Measurements from ENCODE around the gene CCDC178. TPM values are rescaled to one million over a fixed set of nuclear protein-coding genes. Genes with fewer than 3 reads are reported as not detected.

The CCDC178 gene
- total RNA-seq, 2 experiments from 2014 or later, result not detected

- H3K27me3 Mint-ChIP-seq, result no peaks in the 10 kb centered on the region
- ATAC-seq (no peak), DNase-seq (no peak)
- POLR2A ChIA-PET, result no interaction called here
- TF ChIP-seq CTCF (IDR thresholded peaks at IDR 0.05), result no peak
- H3K27ac Mint-ChIP-seq, result no peak overlapping the region
- CTCF ChIA-PET, result no interaction called here
- intact Hi-C loops (cut with micrococcal nuclease), result no loop called here
- no peaks in the 10 kb centered on the region for H3K36me3 Mint-ChIP-seq (ENCODE audit: low read depth)
- peaks cover 10% of the 10 kb centered on the region for H3K9me3 Mint-ChIP-seq
- no peak overlapping the region for H3K4me3 Mint-ChIP-seq
- no peaks in the 10 kb centered on the region for H3K4me1 Mint-ChIP-seq (ENCODE audit: low read depth)
Observed at GRCh38 chr18:33467531-33467930, 27.0 kb upstream of the CCDC178 start.

GRCh38 chr18:33466822-33467221 is 26.3 kb upstream of the CCDC178 start:
- Mint-ChIP-seq H3K36me3 (ENCODE audit: low read depth) (no peaks in the 10 kb centered on the region), H3K4me3 (no peak overlapping the region), H3K9me3 (peaks cover 12% of the 10 kb centered on the region), H3K4me1 (ENCODE audit: low read depth) (no peaks in the 10 kb centered on the region), H3K27ac (no peak overlapping the region), H3K27me3 (no peaks in the 10 kb centered on the region)
- intact Hi-C loops (cut with micrococcal nuclease), result no loop called here
- no peak for DNase-seq
- no peak for TF ChIP-seq CTCF (IDR thresholded peaks at IDR 0.05)
- ChIA-PET POLR2A (no interaction called here), CTCF (interaction anchor here (0.7 kb wide), 1 partner anchor 12 kb away, joined by 3 read pairs; no protein-coding TSS in a partner anchor)
- no peak for ATAC-seq

- Mint-ChIP-seq H3K36me3 (ENCODE audit: low read depth) (no peaks in the 10 kb centered on the region), H3K27ac (no peak overlapping the region), H3K9me3 (peaks cover 10% of the 10 kb centered on the region), H3K4me1 (ENCODE audit: low read depth) (no peaks in the 10 kb centered on the region), H3K4me3 (no peak overlapping the region), H3K27me3 (no peaks in the 10 kb centered on the region)
- intact Hi-C loops (cut with micrococcal nuclease), result no loop called here
- ChIA-PET POLR2A (no interaction called here), CTCF (no interaction called here)
- DNase-seq, result no peak
- TF ChIP-seq CTCF (IDR thresholded peaks at IDR 0.05), result no peak
- ATAC-seq, result no peak
Observed at GRCh38 chr18:33460681-33461080, 20.2 kb upstream of the CCDC178 start.

- Mint-ChIP-seq H3K36me3 (ENCODE audit: low read depth) (no peaks in the 10 kb centered on the region), H3K4me1 (ENCODE audit: low read depth) (no peaks in the 10 kb centered on the region), H3K9me3 (peaks cover 10% of the 10 kb centered on the region), H3K27ac (no peak overlapping the region), H3K27me3 (no peaks in the 10 kb centered on the region), H3K4me3 (no peak overlapping the region)
- no peak for ATAC-seq
- no peak for TF ChIP-seq CTCF (IDR thresholded peaks at IDR 0.05)
- ChIA-PET POLR2A (no interaction called here), CTCF (no interaction called here)
- intact Hi-C loops (cut with micrococcal nuclease), result no loop called here
- DNase-seq, result no peak
Observed at GRCh38 chr18:33459612-33460011, 19.1 kb upstream of the CCDC178 start.

- TF ChIP-seq CTCF (IDR thresholded peaks at IDR 0.05), result no peak
- no peak overlapping the region for H3K4me3 Mint-ChIP-seq
- ChIA-PET POLR2A (no interaction called here), CTCF (no interaction called here)
- no peaks in the 10 kb centered on the region for H3K36me3 Mint-ChIP-seq (ENCODE audit: low read depth)
- no peak overlapping the region for H3K27ac Mint-ChIP-seq
- no peak for ATAC-seq
- no peaks in the 10 kb centered on the region for H3K27me3 Mint-ChIP-seq
- intact Hi-C loops (cut with micrococcal nuclease), result no loop called here
- H3K9me3 Mint-ChIP-seq, result no peaks in the 10 kb centered on the region
- DNase-seq, result no peak
- H3K4me1 Mint-ChIP-seq (ENCODE audit: low read depth), result no peaks in the 10 kb centered on the region
Observed at GRCh38 chr18:33446604-33447003, 6.1 kb upstream of the CCDC178 start.

Measured in activated CD8-positive, alpha-beta T cell treated with anti-CD3 and anti-CD28 coated beads for 36 hours (primary cell).